DMS114 treated with DMSO at 0.1 percent for 48 hours (cell line): Measurements from ENCODE around the gene ADARB1.

Experiments
- DNase-seq: peaks from one replicate; lab custom pipeline; 2025; ENCODE audit not compliant: unreplicated experiment; lab: John Stamatoyannopoulos, UW

ADARB1 gene

DNA sequence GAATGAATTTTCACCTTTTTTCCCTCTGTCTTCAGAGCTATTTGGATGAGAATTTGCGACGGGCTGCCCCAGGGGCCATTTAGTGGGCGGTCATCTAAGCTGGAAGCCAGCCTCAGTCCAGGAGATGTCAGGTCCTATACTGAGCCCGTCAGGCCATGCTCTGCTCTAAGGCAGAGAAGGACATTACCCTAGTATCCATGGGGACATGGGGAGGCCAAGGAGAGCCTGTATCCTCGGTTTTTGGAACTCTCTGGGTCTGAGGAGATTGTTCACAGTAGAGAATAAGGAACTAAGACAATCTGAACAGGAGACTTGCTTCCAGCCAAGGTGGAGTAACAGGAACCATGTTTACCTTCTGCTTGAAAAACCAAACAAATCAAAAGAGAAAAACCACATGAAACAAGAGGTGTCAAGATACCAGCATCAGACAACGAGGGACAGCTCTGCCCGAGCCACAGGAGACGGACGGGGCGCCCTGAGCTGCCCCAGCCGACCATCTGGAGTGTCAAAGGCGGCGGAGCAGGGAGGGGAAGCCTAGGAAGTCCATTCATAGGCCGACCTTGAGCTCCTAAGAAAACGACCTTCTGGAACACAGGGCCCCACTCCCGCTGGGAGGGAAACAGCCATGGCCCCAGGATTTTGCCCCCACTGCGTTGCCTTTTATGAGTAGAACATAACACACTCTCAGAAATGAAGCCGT, 20.0 kb upstream of the ADARB1 start:
- DNase-seq, result no peak

DNA sequence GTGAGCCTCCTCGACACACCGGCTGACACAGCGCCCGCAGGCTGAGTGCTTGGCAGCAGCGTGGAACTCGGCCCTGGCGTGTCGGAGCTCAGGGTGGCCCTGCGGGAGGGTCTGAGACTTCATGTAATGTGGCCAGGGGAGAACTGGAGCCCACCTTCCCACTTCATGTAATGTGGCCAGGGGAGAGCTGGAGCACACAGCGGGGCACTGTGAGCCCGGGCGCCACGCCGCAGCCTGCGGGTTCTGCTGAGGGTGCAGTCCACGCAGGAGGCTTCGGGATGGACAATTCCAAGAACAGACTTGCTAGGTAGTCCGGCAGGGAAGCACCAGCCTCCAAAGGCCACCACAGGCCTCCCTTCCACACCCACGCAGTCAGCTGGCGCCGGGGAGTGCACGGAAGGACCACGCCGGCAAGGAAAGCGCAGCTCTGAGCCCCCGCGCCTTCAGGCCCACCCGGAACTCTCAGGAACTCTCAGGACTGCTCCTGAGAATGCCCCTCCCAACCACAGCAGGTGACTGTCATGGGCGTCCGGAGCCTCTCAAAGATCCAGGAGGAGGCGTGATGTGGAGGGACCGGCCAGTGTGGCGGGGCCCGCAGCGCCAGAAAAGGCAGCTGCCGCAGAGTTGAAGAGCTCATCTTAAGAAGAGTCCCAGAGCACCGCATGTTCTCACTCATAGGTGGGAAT, 19.3 kb upstream of the ADARB1 start:
- no peak for DNase-seq

DNA sequence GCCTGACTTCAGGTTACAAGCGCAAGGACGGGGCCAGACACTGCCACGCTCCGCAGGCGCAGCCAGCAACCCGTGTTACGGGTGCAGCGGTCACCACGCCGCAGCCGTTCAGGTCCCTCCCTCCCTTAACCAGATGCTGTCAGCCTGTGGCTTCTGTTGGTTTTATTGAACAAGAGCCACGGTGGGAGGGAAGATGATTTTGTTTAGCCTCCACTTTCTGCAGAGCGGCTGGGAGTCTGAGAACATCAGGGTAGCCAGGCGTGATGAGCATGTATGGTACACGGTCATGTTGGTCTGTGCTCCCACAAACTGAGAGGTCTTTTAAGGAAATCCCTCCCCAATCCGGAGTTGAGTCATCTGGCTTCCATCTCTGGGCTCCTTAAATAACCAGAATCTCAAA, 18.5 kb upstream of the ADARB1 start:
- DNase-seq, result no peak

DNA sequence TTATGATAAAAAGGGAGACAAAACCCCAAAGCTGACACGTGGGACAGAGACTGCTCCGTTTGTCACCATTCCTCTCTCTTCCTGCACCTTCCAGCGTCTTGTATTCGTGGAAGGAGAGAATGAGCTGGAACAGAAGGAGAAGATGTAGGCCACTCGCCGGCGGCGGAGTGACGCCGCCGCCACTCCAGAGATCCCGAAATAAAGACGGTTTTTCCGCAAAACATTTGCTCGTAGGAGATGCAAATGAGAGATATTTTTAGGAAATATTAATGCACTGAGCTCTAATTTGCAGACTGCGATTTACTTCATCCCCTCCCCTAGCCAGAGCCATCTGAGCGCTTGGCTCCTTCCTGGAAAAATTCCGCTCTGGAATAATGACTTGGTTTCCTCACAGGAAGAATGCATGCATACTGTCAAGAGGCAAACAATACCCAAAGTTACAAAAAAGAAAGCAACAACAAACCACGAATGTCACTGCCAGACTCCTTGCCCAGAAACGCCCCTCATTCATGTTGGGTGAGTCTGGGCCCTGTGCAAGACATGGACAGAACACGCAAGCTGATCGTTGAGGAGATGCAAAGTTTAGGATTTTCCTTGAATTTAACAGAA, 18.0 kb upstream of the ADARB1 start:
- DNase-seq, result no peak

DNA sequence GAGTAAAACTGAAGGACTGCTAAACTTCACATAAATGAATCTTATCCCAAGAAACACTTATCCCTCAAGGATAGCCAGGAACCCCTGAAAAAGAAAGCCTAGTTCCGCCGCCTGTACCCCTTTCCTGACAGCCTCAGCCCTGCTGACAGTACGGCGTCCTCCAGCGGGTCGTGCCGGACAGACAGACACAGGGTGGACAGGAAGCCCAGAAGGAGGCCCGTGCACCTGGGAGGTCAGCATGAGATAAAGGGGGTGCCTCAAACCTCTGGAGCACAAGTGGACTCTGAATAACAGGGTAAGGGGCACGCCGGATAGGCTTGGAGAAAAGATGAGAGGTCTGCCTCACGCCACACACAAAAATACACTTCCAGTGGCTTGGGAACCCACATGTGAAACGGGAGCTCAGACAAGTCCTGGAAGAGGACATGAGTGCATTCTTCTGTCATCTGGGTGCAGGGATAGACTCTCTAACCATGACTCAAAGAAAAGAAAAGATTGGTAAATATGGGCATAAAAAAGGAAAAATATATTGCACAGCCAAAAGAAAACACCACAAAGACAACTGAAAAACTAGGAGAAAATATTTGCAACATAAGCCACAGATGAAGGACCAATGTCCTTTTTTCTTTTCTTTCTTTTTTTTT, 17.3 kb upstream of the ADARB1 start:
- no peak for DNase-seq

DNA sequence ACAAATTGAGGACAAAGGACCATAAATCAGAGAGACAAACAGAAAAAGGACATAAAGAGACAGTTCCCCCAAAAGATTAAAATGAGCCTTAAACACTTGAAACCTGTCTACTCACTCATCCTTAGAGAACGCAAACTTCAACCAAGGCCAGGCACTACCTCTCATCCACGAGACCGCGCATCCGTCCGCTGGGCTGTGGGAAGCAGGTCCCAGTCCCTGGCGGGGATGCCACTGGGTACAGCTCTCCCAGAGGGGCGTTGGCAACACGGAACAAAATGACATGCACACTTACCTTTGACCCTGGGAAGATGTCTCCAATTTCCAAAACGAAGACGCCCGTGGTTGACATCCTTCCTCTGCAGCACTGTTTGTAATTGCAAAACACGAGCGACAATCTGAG, 16.5 kb upstream of the ADARB1 start:
- DNase-seq, result no peak

DNA sequence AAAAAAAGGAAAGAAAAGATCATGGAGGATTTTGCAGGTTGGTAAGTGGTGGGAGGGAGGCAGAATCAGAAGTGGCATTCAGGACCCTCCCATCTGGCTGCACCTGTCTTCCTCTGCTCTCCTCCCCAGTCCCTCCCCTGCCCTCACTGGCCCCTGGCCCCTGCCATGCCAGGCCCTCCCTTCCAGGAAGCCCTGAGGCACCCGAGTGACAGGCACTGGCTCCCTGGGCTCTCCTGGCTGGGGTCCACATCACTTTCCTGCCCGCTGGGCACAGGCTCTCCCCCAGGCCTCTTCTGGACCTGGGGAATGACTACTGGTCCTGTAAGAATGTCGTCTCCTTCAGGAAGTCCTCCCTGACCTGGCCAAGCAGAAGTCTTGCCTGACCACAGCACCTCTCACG, 15.3 kb upstream of the ADARB1 start:
- no peak for DNase-seq

DNA sequence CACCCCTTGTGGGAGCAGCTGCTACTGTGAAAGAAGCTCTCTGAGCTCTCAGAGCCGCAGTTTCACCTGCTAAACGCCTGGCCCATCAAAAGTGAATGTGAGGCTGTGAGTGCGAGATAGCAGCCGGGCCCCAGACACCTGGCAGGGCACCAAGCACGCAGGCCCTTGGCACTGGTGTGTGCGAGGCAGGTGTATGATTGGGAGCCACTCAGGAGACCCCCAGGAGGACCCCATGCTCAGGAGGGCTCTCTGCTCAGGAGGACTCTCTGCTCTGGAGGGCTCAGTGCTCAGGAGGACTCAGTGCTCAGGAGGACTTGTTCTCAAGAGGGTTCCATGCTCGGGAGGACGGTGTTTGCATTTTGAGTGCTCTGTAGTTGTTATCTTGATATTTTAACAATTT, 14.3 kb upstream of the ADARB1 start:
- DNase-seq, result no peak

DNA sequence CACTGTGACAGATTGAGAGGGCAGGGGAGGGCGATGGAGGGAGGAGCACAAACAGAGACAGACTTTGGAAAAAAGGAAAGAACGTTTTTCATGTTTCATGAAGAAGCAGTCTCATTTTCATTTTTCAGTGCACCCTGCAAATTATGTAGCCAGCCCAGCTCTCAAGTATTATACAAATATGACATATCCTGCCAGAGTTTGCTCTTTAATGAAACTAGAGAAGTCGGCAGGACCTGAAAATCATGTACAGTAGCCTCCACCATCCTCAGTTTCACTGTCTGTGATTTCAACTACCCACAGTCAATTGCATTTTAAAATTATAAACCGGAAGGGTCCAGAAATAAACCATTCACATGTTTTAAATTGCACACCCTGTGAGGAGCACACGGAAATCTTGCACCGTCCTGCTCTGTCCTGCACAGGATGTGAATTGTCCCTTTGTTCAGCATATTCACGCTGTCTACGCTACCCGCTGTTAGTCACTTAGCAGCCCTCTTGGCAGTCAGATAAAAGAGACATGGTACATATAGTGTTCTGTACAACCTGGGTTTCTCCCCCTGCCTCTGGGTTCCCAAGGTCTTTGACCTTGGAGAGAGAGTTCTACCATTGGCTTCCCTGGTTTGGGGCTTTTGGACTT, 13.6 kb upstream of the ADARB1 start:
- no peak for DNase-seq

DNA sequence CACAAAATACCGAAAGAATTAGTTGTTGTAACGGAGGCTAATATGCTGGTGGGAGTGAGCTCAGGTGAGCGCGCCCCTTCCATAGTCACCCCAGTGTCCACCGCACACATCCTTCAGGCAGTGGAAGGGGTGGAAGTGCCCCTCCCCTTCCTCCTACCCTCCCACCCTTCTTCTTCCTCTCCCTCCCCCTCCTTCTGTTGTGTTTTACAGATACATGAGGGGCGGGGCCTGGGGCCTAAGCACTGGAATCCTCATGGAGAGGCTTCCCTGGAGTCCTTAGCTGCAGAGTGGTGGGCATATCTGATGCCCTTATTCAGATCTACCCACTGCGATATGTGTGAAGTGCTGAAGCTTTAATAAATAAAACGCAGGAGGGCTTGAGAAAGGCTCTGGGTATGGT, 10.3 kb upstream of the ADARB1 start:
- DNase-seq, result no peak

DNA sequence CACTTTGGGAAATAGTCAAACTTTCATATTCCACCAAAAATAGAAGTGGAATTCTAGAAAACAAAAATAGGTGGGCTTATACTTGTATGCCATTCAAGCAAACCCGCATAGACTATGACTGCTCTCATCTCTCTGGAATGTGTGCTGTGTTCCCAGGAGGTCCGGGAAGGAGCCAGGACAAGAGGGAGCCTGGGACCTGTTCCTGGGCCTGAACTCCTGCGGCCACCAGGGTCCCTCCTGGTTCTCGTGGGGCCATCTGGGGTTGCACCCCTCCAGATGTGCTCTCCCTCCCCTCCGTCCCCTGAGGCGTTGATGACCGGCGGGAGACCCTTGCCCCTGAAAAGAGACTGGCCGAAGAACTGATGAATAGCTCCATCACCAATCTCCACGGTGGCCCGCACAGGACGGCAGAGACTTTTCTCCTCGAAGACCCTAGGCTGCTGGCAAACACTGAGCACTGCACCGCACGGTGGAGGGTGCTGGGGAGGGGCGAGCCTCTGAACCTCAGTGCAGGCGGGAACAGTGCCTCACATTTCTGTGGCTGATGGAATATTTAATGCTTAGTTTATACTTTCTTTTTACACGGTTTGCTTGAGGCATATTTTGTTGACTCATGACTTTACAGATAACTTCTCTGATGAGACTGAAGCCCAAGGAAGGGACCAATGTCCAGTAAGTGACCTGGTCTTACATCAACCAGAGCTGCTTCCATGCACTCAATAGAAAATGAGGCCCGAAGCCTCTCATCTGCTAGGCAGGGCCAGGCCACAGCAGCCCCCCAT, 9.6 kb upstream of the ADARB1 start:
- no peak for DNase-seq

DNA sequence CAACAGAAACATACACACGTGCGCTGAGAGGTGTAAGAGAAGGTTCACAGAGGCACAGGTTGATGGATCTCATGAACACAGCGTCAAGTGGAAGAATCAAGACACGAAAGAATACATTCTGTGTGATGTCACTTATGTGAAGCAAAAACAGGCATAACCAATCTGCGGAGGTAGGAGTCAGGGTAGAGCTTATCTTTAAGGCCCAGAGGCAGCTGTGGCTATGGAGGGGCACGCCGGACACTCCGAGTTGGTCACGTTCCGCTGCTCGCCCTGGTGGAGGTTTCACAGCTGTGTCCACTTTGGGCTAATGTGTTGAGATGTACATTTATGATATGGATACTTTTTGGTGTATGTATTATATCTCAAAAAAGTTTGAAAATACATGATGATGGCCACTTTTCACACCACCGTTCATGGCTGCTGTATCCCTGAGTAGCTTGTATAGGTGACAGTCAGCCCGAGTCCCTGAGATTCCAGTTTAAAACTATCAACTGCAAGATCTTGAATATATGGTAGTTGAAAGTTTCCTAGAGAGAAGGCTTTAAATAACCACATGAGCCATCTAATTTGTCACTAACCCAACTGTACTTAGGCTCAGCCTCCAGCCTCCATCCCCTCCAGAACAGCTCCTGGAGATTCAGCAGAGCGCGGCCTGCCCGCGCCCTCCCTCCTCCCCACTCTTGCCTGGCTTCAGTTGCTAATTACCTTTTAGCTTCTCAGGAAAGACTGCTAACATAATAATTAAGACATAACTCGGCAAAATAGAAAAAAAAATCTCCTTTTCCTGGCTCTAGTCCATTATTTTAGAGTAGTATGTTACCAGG, 6.7 kb upstream of the ADARB1 start:
- DNase-seq, result no peak

DNA sequence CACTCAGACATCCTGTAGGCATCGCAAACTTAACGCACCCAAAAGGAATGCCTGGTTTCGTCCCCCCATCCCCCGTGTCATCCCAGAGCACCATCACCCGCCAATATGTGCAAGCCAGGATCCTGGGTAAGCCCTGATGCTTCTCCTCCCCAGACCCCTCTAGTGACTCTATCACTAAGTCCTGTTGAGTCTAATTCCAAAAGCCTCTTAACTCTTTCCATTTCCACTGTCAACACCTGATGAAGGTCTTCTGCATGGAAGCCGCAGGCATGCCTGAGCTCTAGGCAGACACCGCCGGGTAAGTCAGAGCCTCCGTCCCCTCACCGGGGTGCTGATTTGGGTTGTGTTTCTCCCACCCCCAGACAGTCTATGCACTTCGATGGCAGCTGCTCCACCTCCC, 5.3 kb upstream of the ADARB1 start:
- DNase-seq, result no peak

DNA sequence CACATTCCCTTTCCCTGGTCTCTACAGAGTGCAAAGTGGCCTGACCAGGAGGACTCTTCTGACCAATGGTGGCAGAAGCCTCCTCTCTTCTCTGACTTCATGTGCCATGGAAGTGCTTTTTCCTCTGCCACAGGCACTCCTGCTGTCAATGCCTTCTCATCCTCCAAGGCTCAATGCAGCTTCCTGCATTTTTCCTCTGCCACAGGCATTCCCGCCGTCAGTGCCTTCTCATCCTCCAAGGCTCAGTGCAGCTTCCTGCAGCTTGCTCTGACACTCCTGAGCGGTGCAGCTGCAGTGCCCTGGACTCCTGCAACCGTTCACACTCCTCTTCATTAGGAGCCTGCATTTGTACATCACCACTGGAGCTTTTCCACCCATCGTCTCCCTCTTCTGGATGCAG, 4.7 kb upstream of the ADARB1 start:
- no peak for DNase-seq

DNA sequence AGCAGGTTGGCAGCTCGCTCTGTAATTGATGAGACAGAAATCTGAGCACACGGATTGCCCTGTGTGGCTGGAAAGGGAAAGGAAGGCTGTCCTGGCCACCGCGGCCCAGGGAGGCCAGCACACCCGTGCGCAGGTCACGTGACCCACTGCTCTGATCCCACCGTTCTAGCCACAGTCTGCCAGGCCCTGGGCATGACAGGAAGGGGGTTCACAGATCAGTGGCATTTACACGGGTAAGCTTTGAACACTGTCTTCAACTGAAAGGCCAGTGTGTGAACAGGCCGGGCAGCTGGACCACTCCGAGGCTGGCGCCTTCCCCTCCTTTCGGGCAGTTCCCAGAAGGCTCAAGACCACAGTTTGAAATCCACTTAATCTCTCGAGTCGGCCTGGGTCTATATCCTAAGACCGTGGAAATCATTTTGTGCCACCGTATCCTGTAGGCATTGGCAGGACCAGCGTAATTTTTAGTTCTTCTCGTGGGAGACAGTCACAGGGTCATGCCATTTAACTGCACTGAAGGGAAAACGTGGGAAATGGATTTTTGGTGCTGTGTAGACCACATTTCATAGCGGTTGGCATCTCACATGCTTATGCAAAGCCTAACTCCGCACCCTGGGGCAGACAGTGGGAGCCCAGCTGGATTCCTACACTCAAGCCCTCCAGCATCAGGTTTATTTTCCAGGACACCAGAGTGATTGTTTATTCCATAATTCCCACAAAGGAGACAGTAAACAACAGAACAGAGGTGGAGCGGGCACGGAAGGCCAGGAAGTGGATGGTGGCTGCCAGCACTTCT, 3.1 kb upstream of the ADARB1 start:
- DNase-seq, result no peak

DNA sequence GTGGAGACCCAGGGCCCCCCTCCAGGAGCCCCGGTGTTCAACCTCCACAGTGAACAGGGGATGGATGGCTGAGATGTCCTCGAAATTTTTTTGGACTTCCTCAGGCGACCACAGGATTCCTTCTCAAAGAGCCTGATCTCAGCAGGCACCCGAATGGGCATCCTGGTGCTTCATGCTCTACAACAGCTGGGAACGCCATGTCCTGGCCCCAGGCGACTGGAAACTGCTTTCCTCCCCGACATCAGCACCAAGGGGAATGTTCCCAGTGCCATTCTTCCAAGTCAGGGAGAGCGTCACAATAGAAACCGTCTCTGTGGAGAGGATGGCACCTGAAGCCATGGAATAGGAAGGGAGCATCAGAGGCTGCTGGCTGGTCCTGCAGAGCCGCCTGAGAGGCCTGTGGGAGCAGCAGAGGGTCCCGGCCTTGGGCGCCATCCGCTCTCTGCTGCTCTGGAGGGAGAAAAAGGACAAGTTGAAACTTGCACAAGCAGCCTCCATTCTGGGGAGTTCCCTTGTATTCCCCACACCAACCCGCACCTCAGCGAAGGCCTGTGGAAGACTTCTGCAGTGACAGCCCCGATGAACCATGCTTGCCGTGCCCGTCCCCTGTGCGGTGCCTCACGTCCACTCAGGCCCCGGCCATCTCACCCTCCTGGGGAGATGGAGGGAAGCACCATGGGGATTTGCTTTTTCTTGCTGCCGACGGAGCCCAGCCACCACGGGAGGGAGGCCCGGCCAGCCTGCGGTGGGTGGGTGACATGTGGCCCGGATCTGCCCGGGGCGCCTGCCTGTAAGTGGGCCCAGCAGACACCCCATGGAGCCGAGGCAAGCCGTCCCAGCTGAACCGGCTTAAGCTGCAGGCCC, 2.3 kb upstream of the ADARB1 start:
- DNase-seq, result no peak

DNA sequence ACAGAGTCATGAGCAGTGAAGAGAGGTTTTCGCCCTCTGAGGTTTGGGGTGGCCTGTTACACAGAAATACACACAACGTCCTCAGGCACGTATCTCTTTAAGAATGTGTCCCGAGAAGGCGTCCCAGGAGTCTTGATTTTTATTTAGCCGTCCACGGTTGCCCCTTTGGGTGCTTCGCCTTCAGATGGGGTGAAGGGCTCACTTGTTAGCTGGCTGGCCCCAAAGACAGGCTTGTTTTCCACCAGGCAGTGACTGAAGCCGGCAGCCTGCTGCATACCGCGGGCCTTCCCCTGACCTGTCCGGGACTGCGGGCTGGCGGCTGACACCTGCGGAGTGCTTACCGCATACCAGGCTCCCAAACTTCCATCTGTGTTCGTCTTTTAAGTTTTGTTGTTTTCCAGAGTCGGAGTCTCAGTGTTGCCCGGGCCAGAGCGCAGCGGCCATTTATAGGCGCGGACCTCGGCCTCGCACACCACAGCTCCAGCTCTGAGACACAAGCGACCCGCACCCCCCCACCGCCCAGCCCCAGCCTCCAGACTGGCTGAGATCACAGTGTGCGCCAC, 1.6 kb upstream of the ADARB1 start:
- no peak for DNase-seq
